GM23338 (cell line): Measurements from ENCODE around the gene C1orf185. TPM values are rescaled to one million over a fixed set of nuclear protein-coding genes. Genes with fewer than 3 reads are reported as not detected.

Source experiments
- ATAC-seq: fragments of 200-7000 bp; cut with Tn5 transposase; 3 replicates; pipeline ENCODE4 v1.9.1; 2020
- DNase-seq: peaks from one replicate; pipeline ENCODE4 v3.0.0-alpha.2; 2015; ENCODE audit warnings: low spot score
- H2AFZ ChIP-seq: fragments of 200-600 bp; sonication (generic); 2 replicates; pipeline ENCODE4 v1.8.0; 2016; ENCODE audit warnings: antibody characterized with exemption, mild to moderate bottlenecking, moderate library complexity
- H3F3A ChIP-seq: fragments of 200-600 bp; sonication (generic); replicated peaks from 2 replicates; pipeline ENCODE4 v1.8.0; 2017; ENCODE audit warnings: antibody characterized with exemption, mixed run types, low read depth
- H3K27ac ChIP-seq: fragments of 200-600 bp; sonication (generic); 2 replicates; pipeline ENCODE4 v1.6.1; 2016; ENCODE audit warnings: low read depth
- H3K27me3 ChIP-seq: fragments of 200-600 bp; sonication (generic); 2 replicates; pipeline ENCODE4 v1.8.0; 2016; ENCODE audit warnings: mild to moderate bottlenecking, mixed run types, moderate library complexity; ENCODE audit not compliant: insufficient read depth
- H3K36me3 ChIP-seq: fragments of 200-600 bp; sonication (generic); 2 replicates; pipeline ENCODE4 v1.8.0; 2016; ENCODE audit warnings: mild to moderate bottlenecking; ENCODE audit not compliant: insufficient read depth
- H3K4me1 ChIP-seq: fragments of 200-600 bp; sonication (generic); 2 replicates; pipeline ENCODE4 v1.8.0; 2016; ENCODE audit warnings: mild to moderate bottlenecking, moderate library complexity; ENCODE audit not compliant: insufficient read depth
- H3K4me2 ChIP-seq: fragments of 200-600 bp; sonication (generic); 2 replicates; pipeline ENCODE4 v1.7.1; 2017; ENCODE audit warnings: mixed run types
- H3K4me3 ChIP-seq: fragments of 200-600 bp; sonication (generic); 2 replicates; pipeline ENCODE4 v1.6.1; 2016; ENCODE audit warnings: mixed run types
- H3K79me2 ChIP-seq: fragments of 200-600 bp; sonication (generic); replicated peaks from 2 replicates; pipeline ENCODE4 v1.8.0; 2017; ENCODE audit warnings: mild to moderate bottlenecking; ENCODE audit not compliant: insufficient read depth
- H3K9me2 ChIP-seq: fragments of 200-600 bp; sonication (generic); 2 replicates; pipeline ENCODE4 v1.8.0; 2017; ENCODE audit not compliant: insufficient read depth
- H4K20me1 ChIP-seq: fragments of 200-600 bp; sonication (generic); replicated peaks from 2 replicates; pipeline ENCODE4 v1.8.0; 2017; ENCODE audit warnings: mild to moderate bottlenecking; ENCODE audit not compliant: insufficient read depth
- H3K27ac Mint-ChIP-seq: 2 replicates; pipeline ENCODE4 v1.8.0; 2020; ENCODE audit warnings: inconsistent platforms, mild to moderate bottlenecking, moderate library complexity, mixed read lengths
- H3K27me3 Mint-ChIP-seq: 3 replicates; pipeline ENCODE4 v1.8.0; 2022; ENCODE audit warnings: low read depth, mild to moderate bottlenecking, moderate library complexity, mixed read lengths, inconsistent platforms; ENCODE audit not compliant: insufficient read depth, poor library complexity
- H3K36me3 Mint-ChIP-seq: 3 replicates; pipeline ENCODE4 v1.8.0; 2021; ENCODE audit warnings: low read depth, mild to moderate bottlenecking, inconsistent platforms, moderate library complexity, mixed read lengths
- H3K4me1 Mint-ChIP-seq: 3 replicates; pipeline ENCODE4 v1.8.0; 2020; ENCODE audit warnings: mild to moderate bottlenecking, inconsistent platforms, mixed read lengths
- H3K4me3 Mint-ChIP-seq: 3 replicates; pipeline ENCODE4 v1.8.0; 2021; ENCODE audit warnings: moderate library complexity, mild to moderate bottlenecking, inconsistent platforms, mixed read lengths
- H3K9me3 Mint-ChIP-seq: 3 replicates; pipeline ENCODE4 v1.8.0; 2020; ENCODE audit warnings: moderate library complexity, mild to moderate bottlenecking, inconsistent platforms, mixed read lengths
- CREB1 ChIP-seq: fragments of 250-450 bp; sonication (Bioruptor Pico); IDR thresholded peaks from 2 replicates; pipeline ENCODE4 v1.5.0; 2020; ENCODE audit warnings: low read depth, mild to moderate bottlenecking, moderate library complexity
- EZH2 ChIP-seq: fragments of 200-600 bp; sonication (generic); IDR thresholded peaks from one replicate; pipeline ENCODE4 v1.8.0; 2017; ENCODE audit warnings: antibody characterized with exemption, mild to moderate bottlenecking, low read depth; ENCODE audit not compliant: unreplicated experiment
- EZH2phosphoT487 ChIP-seq: fragments of 200-600 bp; sonication (generic); IDR thresholded peaks from one replicate; pipeline ENCODE4 v1.8.1; 2018; ENCODE audit warnings: antibody characterized with exemption; ENCODE audit not compliant: unreplicated experiment
- JUNB ChIP-seq: IDR thresholded peaks from one replicate; pipeline ENCODE4 v1.6.1; 2016; ENCODE audit warnings: antibody characterized with exemption; ENCODE audit not compliant: unreplicated experiment
- NANOG ChIP-seq: IDR thresholded peaks from 2 replicates; pipeline ENCODE4 v1.6.1; 2016; ENCODE audit warnings: antibody characterized with exemption, borderline replicate concordance
- POLR2AphosphoS5 ChIP-seq: IDR thresholded peaks from 2 replicates; pipeline ENCODE4 v1.6.1; 2016; ENCODE audit warnings: antibody characterized with exemption, low read depth
- STAT1 ChIP-seq: IDR thresholded peaks from one replicate; pipeline ENCODE4 v1.6.1; 2016; ENCODE audit warnings: antibody characterized with exemption; ENCODE audit not compliant: unreplicated experiment
- ZNF114 ChIP-seq: fragments of 250-450 bp; sonication (Bioruptor Pico); IDR thresholded peaks from 2 replicates; pipeline ENCODE4 v1.5.0; 2020; ENCODE audit warnings: mild to moderate bottlenecking, moderate library complexity
- ZNF331 ChIP-seq: fragments of 250-450 bp; sonication (Bioruptor Pico); IDR thresholded peaks from 2 replicates; pipeline ENCODE4 v1.5.0; 2020; ENCODE audit warnings: low read depth, mild to moderate bottlenecking, moderate library complexity
- polyA plus RNA-seq: library from polyadenylated mRNA; unstranded; fragments of >200 nt; fragmentation: Nextera tagmentation; extraction: Ambion mirVana; gene quantifications from 2 replicates; pipeline ENCODE4 v1.2.1, GENCODE V29; 2016
- total RNA-seq: library from RNA; depleted of rRNA; stranded (reverse); fragments of >200 nt; shearing (Covaris generic); gene quantifications from 2 replicates; pipeline ENCODE4 v1.2.3, GENCODE V29; 2014
- TF ChIP-seq, protein P1 (sequence below): IDR thresholded peaks from one replicate; pipeline ENCODE4 v1.6.1; 2018; ENCODE audit warnings: antibody characterized with exemption; ENCODE audit not compliant: unreplicated experiment
- TF ChIP-seq, protein P2 (sequence below): IDR thresholded peaks from 2 replicates; pipeline ENCODE4 v1.6.1; 2016; ENCODE audit warnings: antibody characterized with exemption
- TF ChIP-seq, protein P3 (sequence below): fragments of 250-450 bp; sonication (Bioruptor Pico); IDR thresholded peaks from 2 replicates; pipeline ENCODE4 v1.5.0; 2020; ENCODE audit warnings: mild to moderate bottlenecking, moderate library complexity
- TF ChIP-seq, protein P4 (sequence below), 2 experiments: fragments of 200-600 bp in 1 of 2; sonication (generic) in 1 of 2; conservative IDR thresholded peaks; 2 replicates each; pipeline versions ENCODE4 v1.5.1 to v1.6.1; 2016 to 2017; ENCODE audit warnings: antibody characterized with exemption in 2 of 2, low read depth in 2 of 2, mild to moderate bottlenecking in 2 of 2, moderate library complexity in 1 of 2

Gene C1orf185
- total and polyA plus RNA-seq, 2 experiments from 2014 or later = not detected

DNA sequence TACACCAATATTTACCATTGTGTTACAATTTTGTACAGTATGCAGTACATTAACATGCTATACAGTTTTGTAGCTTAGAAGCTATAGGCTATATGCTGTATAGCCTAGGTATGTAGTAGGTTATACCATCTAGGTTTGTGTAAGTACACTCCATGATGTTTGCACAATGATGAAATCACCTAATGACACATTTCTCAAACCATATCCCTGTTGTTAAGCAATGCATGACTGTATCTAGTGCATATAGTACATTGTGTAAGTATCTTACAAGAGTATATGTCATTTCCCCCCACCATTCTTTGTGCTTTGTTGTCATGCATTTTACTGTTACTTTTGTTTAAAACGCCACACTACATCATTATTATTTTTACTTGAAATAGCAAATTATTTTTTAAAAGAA is 68.3 kb downstream of the C1orf185 start:
- no peaks in the 10 kb centered on the region for H3K4me1 Mint-ChIP-seq
- Histone ChIP-seq H3K79me2 (no peaks in the 10 kb centered on the region), H3K27ac (no peak overlapping the region), H3K4me2 (no peak overlapping the region), H3F3A (no peaks in the 10 kb centered on the region), H4K20me1 (no peaks in the 10 kb centered on the region), H3K4me3 (no peak overlapping the region), H3K4me1 (no peaks in the 10 kb centered on the region), H2AFZ (no peak overlapping the region), H3K27me3 (no peaks in the 10 kb centered on the region), H3K9me2 (no peaks in the 10 kb centered on the region), H3K36me3 (no peaks in the 10 kb centered on the region)
- no peak overlapping the region for H3K4me3 Mint-ChIP-seq
- TF ChIP-seq ZNF331 (CRISPR knock-in tag) (no peak), NANOG (no peak), JUNB (no peak), STAT1 (no peak), CREB1 (no peak), EZH2phosphoT487 (no peak), POLR2AphosphoS5 (no peak), EZH2 (no peak), ZNF114 (no peak)
- TF ChIP-seq, protein P1, sequence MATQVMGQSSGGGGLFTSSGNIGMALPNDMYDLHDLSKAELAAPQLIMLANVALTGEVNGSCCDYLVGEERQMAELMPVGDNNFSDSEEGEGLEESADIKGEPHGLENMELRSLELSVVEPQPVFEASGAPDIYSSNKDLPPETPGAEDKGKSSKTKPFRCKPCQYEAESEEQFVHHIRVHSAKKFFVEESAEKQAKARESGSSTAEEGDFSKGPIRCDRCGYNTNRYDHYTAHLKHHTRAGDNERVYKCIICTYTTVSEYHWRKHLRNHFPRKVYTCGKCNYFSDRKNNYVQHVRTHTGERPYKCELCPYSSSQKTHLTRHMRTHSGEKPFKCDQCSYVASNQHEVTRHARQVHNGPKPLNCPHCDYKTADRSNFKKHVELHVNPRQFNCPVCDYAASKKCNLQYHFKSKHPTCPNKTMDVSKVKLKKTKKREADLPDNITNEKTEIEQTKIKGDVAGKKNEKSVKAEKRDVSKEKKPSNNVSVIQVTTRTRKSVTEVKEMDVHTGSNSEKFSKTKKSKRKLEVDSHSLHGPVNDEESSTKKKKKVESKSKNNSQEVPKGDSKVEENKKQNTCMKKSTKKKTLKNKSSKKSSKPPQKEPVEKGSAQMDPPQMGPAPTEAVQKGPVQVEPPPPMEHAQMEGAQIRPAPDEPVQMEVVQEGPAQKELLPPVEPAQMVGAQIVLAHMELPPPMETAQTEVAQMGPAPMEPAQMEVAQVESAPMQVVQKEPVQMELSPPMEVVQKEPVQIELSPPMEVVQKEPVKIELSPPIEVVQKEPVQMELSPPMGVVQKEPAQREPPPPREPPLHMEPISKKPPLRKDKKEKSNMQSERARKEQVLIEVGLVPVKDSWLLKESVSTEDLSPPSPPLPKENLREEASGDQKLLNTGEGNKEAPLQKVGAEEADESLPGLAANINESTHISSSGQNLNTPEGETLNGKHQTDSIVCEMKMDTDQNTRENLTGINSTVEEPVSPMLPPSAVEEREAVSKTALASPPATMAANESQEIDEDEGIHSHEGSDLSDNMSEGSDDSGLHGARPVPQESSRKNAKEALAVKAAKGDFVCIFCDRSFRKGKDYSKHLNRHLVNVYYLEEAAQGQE = no peak
- TF ChIP-seq, protein P2, sequence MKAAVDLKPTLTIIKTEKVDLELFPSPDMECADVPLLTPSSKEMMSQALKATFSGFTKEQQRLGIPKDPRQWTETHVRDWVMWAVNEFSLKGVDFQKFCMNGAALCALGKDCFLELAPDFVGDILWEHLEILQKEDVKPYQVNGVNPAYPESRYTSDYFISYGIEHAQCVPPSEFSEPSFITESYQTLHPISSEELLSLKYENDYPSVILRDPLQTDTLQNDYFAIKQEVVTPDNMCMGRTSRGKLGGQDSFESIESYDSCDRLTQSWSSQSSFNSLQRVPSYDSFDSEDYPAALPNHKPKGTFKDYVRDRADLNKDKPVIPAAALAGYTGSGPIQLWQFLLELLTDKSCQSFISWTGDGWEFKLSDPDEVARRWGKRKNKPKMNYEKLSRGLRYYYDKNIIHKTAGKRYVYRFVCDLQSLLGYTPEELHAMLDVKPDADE = no peak
- TF ChIP-seq, protein P3, sequence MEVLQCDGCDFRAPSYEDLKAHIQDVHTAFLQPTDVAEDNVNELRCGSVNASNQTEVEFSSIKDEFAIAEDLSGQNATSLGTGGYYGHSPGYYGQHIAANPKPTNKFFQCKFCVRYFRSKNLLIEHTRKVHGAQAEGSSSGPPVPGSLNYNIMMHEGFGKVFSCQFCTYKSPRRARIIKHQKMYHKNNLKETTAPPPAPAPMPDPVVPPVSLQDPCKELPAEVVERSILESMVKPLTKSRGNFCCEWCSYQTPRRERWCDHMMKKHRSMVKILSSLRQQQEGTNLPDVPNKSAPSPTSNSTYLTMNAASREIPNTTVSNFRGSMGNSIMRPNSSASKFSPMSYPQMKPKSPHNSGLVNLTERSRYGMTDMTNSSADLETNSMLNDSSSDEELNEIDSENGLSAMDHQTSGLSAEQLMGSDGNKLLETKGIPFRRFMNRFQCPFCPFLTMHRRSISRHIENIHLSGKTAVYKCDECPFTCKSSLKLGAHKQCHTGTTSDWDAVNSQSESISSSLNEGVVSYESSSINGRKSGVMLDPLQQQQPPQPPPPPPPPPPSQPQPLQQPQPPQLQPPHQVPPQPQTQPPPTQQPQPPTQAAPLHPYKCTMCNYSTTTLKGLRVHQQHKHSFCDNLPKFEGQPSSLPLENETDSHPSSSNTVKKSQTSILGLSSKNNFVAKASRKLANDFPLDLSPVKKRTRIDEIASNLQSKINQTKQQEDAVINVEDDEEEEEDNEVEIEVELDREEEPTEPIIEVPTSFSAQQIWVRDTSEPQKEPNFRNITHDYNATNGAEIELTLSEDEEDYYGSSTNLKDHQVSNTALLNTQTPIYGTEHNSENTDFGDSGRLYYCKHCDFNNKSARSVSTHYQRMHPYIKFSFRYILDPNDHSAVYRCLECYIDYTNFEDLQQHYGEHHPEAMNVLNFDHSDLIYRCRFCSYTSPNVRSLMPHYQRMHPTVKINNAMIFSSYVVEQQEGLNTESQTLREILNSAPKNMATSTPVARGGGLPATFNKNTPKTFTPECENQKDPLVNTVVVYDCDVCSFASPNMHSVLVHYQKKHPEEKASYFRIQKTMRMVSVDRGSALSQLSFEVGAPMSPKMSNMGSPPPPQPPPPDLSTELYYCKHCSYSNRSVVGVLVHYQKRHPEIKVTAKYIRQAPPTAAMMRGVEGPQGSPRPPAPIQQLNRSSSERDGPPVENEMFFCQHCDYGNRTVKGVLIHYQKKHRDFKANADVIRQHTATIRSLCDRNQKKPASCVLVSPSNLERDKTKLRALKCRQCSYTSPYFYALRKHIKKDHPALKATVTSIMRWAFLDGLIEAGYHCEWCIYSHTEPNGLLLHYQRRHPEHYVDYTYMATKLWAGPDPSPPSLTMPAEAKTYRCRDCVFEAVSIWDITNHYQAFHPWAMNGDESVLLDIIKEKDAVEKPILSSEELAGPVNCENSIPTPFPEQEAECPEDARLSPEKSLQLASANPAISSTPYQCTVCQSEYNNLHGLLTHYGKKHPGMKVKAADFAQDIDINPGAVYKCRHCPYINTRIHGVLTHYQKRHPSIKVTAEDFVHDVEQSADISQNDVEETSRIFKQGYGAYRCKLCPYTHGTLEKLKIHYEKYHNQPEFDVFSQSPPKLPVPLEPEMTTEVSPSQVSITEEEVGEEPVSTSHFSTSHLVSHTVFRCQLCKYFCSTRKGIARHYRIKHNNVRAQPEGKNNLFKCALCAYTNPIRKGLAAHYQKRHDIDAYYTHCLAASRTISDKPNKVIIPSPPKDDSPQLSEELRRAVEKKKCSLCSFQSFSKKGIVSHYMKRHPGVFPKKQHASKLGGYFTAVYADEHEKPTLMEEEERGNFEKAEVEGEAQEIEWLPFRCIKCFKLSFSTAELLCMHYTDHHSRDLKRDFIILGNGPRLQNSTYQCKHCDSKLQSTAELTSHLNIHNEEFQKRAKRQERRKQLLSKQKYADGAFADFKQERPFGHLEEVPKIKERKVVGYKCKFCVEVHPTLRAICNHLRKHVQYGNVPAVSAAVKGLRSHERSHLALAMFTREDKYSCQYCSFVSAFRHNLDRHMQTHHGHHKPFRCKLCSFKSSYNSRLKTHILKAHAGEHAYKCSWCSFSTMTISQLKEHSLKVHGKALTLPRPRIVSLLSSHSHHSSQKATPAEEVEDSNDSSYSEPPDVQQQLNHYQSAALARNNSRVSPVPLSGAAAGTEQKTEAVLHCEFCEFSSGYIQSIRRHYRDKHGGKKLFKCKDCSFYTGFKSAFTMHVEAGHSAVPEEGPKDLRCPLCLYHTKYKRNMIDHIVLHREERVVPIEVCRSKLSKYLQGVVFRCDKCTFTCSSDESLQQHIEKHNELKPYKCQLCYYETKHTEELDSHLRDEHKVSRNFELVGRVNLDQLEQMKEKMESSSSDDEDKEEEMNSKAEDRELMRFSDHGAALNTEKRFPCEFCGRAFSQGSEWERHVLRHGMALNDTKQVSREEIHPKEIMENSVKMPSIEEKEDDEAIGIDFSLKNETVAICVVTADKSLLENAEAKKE = no peak
- TF ChIP-seq, protein P4, sequence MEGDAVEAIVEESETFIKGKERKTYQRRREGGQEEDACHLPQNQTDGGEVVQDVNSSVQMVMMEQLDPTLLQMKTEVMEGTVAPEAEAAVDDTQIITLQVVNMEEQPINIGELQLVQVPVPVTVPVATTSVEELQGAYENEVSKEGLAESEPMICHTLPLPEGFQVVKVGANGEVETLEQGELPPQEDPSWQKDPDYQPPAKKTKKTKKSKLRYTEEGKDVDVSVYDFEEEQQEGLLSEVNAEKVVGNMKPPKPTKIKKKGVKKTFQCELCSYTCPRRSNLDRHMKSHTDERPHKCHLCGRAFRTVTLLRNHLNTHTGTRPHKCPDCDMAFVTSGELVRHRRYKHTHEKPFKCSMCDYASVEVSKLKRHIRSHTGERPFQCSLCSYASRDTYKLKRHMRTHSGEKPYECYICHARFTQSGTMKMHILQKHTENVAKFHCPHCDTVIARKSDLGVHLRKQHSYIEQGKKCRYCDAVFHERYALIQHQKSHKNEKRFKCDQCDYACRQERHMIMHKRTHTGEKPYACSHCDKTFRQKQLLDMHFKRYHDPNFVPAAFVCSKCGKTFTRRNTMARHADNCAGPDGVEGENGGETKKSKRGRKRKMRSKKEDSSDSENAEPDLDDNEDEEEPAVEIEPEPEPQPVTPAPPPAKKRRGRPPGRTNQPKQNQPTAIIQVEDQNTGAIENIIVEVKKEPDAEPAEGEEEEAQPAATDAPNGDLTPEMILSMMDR (conservative IDR thresholded peaks at IDR 0.05; ENCODE audit: low read depth in 2 of 2) = no peak
- H3K9me3 Mint-ChIP-seq = no peaks in the 10 kb centered on the region
- no peaks in the 10 kb centered on the region for H3K27me3 Mint-ChIP-seq
- ATAC-seq (no peak), DNase-seq (no peak)
- no peaks in the 10 kb centered on the region for H3K36me3 Mint-ChIP-seq
- H3K27ac Mint-ChIP-seq = no peak overlapping the region
